K562 (cell line): ENCODE results near the gene MTHFR. TPM values are rescaled to one million over a fixed set of nuclear protein-coding genes. Genes with fewer than 3 reads are reported as not detected.

Source experiments
- ADNP ChIP-seq: fragments of 200-800 bp; sonication (Bioruptor generic); IDR thresholded peaks from 2 replicates; pipeline ENCODE4 v1.6.1; 2016; ENCODE audit warnings: missing genetic modification characterization, missing compliant biosample characterization
- CCNT2 ChIP-seq: IDR thresholded peaks from 2 replicates; pipeline ENCODE4 v1.6.1; 2011; ENCODE audit warnings: borderline replicate concordance, low read depth, mild to moderate bottlenecking, moderate library complexity, mixed read lengths, low read length; ENCODE audit not compliant: insufficient read length; ENCODE audit errors: extremely low read depth
- FOSL1 ChIP-seq: fragments of 200-800 bp; sonication (Bioruptor generic); conservative IDR thresholded peaks from 2 replicates; pipeline ENCODE4 v1.6.1; 2016; ENCODE audit warnings: missing genetic modification characterization, missing compliant biosample characterization
- JUND ChIP-seq, 2 experiments: IDR thresholded peaks; 2 replicates in 1 of 2; 3 replicates in 1 of 2; pipeline ENCODE4 v1.6.1; 2011; ENCODE audit warnings: borderline replicate concordance in 2 of 2, low read depth in 2 of 2, low read length in 2 of 2, improper control_type of control experiment in 1 of 2, missing biosample characterization in 1 of 2, missing genetic modification characterization in 1 of 2, missing genetic modification reagents in 1 of 2
- LEF1 ChIP-seq: fragments of 450-650 bp; IDR thresholded peaks from 2 replicates; pipeline ENCODE4 v1.6.1; 2016; ENCODE audit warnings: mild to moderate bottlenecking
- MECOM ChIP-seq: fragments of 250-450 bp; sonication (Bioruptor Pico); IDR thresholded peaks from 2 replicates; pipeline ENCODE4 v1.8.0; 2022; ENCODE audit warnings: inconsistent platforms
- MYC ChIP-seq, 2 experiments: fragments of 250-450 bp in 1 of 2; sonication (Bioruptor Pico) in 1 of 2; IDR thresholded peaks; 2 replicates each; pipeline versions ENCODE4 v1.5.1 to v1.6.1; 2012 to 2021; ENCODE audit warnings: low read depth in 2 of 2, borderline replicate concordance in 1 of 2, improper control_type of control experiment in 1 of 2, low read length in 1 of 2, mild to moderate bottlenecking in 1 of 2, moderate library complexity in 1 of 2
- TGIF2 ChIP-seq: sonication (generic); formaldehyde crosslinking; IDR thresholded peaks from 2 replicates; pipeline ENCODE4 v1.8.1; 2022; ENCODE audit warnings: mild to moderate bottlenecking, missing genetic modification reagents, moderate library complexity
- TRIM24 ChIP-seq, 2 experiments: fragments of 450-650 bp; IDR thresholded peaks; 2 replicates each; pipeline ENCODE4 v1.6.1; 2016
- ZC3H11A ChIP-seq: IDR thresholded peaks from 2 replicates; pipeline ENCODE4 v1.6.1; 2012; ENCODE audit warnings: low read depth, low read length, improper control_type of control experiment
- ZC3H4 ChIP-seq: sonication (generic); formaldehyde crosslinking; IDR thresholded peaks from 2 replicates; pipeline ENCODE4 v1.9.0; 2021; ENCODE audit warnings: missing genetic modification reagents, borderline replicate concordance
- ZNF274 ChIP-seq: IDR thresholded peaks from 2 replicates; pipeline ENCODE4 v1.6.1; 2011; ENCODE audit warnings: low read depth, mild to moderate bottlenecking, low read length, moderate library complexity, borderline replicate concordance
- ZNF518B ChIP-seq: fragments of 250-450 bp; sonication (Bioruptor Pico); IDR thresholded peaks from 2 replicates; pipeline ENCODE4 v1.5.0; 2021; ENCODE audit warnings: mild to moderate bottlenecking, moderate library complexity
- ZNF584 ChIP-seq: fragments of 200-800 bp; sonication (Bioruptor generic); IDR thresholded peaks from 2 replicates; pipeline ENCODE4 v1.6.1; 2016; ENCODE audit warnings: low read depth, mild to moderate bottlenecking, missing genetic modification characterization, missing compliant biosample characterization
- ZNF644 ChIP-seq: fragments of 200-800 bp; sonication (Bioruptor generic); IDR thresholded peaks from 2 replicates; pipeline ENCODE4 v1.6.1; 2016; ENCODE audit warnings: low read depth, missing genetic modification characterization, missing compliant biosample characterization
- polyA plus RNA-seq, 8 experiments: library from polyadenylated mRNA; depleted of rRNA in 4 of 8; stranded (reverse) in 5 of 8; unstranded in 3 of 8; fragments of >200 nt; fragmentation: Nextera tagmentation in 2 of 8; fragmentation: Illumina TruSeq in 1 of 8; extraction: Ambion mirVana in 2 of 8; extraction: Trizol in 1 of 8; gene quantifications; 2 replicates each; pipeline versions ENCODE4 v1.2.1 to v1.2.3, GENCODE V29; 2011 to 2014; ENCODE audit warnings: inconsistent platforms in 1 of 8, missing spikeins in 1 of 8
- total RNA-seq, 7 experiments: library from RNA; depleted of rRNA in 6 of 7; stranded (reverse); fragments of >200 nt in 6 of 7; fragmentation: Illumina TruSeq in 2 of 7; extraction: Trizol in 2 of 7; gene quantifications; 2 replicates each; pipeline versions ENCODE4 v1.2.1 to v1.2.3, GENCODE V29; 2011 to 2021; ENCODE audit warnings: low replicate concordance in 1 of 7
- TF ChIP-seq, protein P1 (sequence below): fragments of 450-650 bp; IDR thresholded peaks from 2 replicates; pipeline ENCODE4 v1.6.1; 2017; ENCODE audit warnings: antibody characterized with exemption
- TF ChIP-seq, protein P2 (sequence below): fragments of 450-650 bp; formaldehyde crosslinking; IDR thresholded peaks from 2 replicates; pipeline ENCODE4 v1.4.0; 2020; ENCODE audit warnings: mild to moderate bottlenecking, moderate library complexity
- TF ChIP-seq, protein P3 (sequence below): sonication (generic); IDR thresholded peaks from 2 replicates; pipeline ENCODE4 v1.6.1; 2016

Gene MTHFR
- total and polyA plus RNA-seq, 9 of the 15 experiments (the other 6 are each of a cell fraction or from before 2014, with no cell fraction given), result 5.0 to 104 (median 62.6) TPM

- TF ChIP-seq ZC3H11A (0 out of 2 replicates have a peak, but pooled peaks have one; percentile 33), ZNF274 (0 out of 2 replicates have a peak, but pooled peaks have one; percentile 4), ZC3H4 (CRISPR knock-in tag) (no peak), FOSL1 (0 out of 2 replicates have a peak, but pooled peaks have one; percentile 69), CCNT2 (peak; percentile 43), ADNP (tag) (no peak), ZNF644 (tag) (peak; percentile 68), TRIM24 (IDR thresholded peaks at IDR 0.05) (peak; percentile 87 to 89), JUND (IDR thresholded peaks at IDR 0.05; ENCODE audit: borderline replicate concordance, low read depth, low read length) (peak; percentile 85), JUND (tag; IDR thresholded peaks at IDR 0.05; ENCODE audit: borderline replicate concordance, low read depth, low read length) (peak; percentile 83; the same call in 2 of the 3 replicates), ZNF518B (CRISPR knock-in tag) (peak; percentile 75; the same call in 1 of the 2 replicates), LEF1 (peak; percentile 94), MECOM (CRISPR knock-in tag) (peak; percentile 76), ZNF584 (CRISPR knock-in tag) (peak; percentile 82), MYC (IDR thresholded peaks at IDR 0.05; ENCODE audit: low read depth, low read length) (peak; percentile 87), MYC (CRISPR knock-in tag; IDR thresholded peaks at IDR 0.05; ENCODE audit: borderline replicate concordance, low read depth) (0 out of 2 replicates have a peak, but pooled peaks have one; percentile 53), TGIF2 (CRISPR knock-in tag) (no peak)
- TF ChIP-seq, protein P1, sequence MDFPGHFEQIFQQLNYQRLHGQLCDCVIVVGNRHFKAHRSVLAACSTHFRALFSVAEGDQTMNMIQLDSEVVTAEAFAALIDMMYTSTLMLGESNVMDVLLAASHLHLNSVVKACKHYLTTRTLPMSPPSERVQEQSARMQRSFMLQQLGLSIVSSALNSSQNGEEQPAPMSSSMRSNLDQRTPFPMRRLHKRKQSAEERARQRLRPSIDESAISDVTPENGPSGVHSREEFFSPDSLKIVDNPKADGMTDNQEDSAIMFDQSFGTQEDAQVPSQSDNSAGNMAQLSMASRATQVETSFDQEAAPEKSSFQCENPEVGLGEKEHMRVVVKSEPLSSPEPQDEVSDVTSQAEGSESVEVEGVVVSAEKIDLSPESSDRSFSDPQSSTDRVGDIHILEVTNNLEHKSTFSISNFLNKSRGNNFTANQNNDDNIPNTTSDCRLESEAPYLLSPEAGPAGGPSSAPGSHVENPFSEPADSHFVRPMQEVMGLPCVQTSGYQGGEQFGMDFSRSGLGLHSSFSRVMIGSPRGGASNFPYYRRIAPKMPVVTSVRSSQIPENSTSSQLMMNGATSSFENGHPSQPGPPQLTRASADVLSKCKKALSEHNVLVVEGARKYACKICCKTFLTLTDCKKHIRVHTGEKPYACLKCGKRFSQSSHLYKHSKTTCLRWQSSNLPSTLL, result 0 out of 2 replicates have a peak, but pooled peaks have one; percentile 6
- TF ChIP-seq, protein P2, sequence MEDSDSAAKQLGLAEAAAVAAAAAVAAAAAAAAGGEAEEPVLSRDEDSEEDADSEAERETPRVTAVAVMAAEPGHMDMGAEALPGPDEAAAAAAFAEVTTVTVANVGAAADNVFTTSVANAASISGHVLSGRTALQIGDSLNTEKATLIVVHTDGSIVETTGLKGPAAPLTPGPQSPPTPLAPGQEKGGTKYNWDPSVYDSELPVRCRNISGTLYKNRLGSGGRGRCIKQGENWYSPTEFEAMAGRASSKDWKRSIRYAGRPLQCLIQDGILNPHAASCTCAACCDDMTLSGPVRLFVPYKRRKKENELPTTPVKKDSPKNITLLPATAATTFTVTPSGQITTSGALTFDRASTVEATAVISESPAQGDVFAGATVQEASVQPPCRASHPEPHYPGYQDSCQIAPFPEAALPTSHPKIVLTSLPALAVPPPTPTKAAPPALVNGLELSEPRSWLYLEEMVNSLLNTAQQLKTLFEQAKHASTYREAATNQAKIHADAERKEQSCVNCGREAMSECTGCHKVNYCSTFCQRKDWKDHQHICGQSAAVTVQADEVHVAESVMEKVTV (CRISPR knock-in tag), result peak; percentile 29; the same call in 1 of the 2 replicates
- TF ChIP-seq, protein P3, sequence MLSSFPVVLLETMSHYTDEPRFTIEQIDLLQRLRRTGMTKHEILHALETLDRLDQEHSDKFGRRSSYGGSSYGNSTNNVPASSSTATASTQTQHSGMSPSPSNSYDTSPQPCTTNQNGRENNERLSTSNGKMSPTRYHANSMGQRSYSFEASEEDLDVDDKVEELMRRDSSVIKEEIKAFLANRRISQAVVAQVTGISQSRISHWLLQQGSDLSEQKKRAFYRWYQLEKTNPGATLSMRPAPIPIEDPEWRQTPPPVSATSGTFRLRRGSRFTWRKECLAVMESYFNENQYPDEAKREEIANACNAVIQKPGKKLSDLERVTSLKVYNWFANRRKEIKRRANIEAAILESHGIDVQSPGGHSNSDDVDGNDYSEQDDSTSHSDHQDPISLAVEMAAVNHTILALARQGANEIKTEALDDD, result peak; percentile 98
These were observed 8.1 kb downstream of the MTHFR start (continued) for GRCh38 chr1:11797525-11798216.
